HG02678 (cell line): Measurements from ENCODE around the gene UAP1L1.

Source experiments
- ATAC-seq: cut with Tn5 transposase; IDR thresholded peaks from one replicate; pipeline ENCODE4 v1.9.1; 2021; ENCODE audit warnings: mild to moderate bottlenecking, moderate library complexity; ENCODE audit not compliant: unreplicated experiment

Gene UAP1L1

GRCh38 chr9:137040568-137040967 is 36.7 kb upstream of the UAP1L1 start:
- no peak for ATAC-seq

DNA sequence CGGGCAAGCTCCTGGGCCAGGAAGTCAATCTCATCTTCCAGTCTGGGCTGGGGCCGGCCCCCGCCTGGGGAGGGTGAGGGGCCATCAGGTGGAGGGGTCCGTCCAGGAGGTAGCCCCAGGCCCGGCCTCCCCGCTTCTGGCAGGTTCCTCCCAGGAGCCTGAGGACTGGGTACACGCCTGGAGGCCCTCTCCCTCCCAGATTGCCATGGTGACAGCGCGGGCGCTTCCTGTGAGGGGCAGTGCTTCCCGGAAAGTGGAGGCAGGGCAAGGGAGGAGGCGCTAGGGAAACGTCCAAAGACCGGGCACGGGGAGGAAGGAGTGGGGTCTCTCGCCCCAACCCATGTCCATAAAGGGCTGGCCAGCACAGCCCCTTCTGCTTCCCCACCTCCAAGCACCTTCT is 36.2 kb upstream of the UAP1L1 start:
- ATAC-seq = no peak

GRCh38 chr9:137042751-137043727 is 34.3 kb upstream of the UAP1L1 start:
- ATAC-seq = no peak

DNA sequence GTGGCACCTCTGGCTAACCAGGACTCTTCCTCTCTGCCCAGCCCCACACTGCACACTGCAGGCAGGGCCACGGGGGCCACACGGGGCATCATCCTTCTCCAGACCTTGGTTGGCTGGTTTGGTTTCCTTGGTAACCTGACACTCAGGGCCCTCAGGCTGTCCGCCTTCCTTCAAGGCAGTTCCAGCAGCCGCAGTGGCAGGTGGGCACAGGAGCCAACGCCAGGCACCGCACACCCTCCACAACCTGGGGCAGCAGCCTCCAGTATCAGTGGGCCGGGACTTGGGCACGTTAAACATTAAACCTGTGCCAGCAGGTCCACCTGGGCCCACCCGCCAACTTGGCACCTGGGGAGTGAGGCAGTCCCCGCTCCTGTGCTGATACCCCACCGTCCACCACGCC is 33.3 kb upstream of the UAP1L1 start:
- ATAC-seq = no peak

DNA sequence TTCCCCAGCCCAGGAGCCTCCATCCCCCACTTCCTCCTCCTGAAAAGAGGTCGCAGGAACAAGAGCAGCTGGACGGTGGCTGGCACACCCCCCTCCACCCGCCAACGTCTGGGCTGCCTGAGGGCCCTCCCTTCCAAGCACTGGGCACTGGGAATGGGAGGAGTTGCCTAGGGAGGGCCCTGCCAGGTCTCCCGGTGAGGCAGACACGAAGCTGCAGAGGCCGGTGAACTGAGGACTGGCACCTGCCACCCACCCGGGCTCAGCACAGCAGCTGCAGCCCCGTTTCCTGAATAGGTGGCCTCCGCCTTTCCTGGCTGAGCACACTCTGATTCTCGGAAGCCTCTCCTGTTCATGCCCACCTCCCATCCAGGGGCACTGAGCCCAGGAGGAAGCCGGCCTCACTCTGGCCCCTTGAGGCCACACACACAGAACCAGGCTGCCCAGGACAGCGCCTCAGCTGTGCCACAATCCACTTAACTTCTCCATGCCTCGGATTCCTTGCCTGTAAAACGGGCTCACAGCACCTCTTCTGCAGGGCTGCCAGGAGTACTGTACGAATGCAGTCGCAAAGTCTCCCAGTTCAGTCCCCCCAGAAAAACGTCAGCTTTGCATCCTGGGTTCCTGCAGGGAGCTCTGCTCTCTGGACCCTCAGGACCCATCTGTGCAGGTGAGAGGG is 32.7 kb upstream of the UAP1L1 start:
- no peak for ATAC-seq

GRCh38 chr9:137045294-137046087 is 31.8 kb upstream of the UAP1L1 start:
- ATAC-seq = no peak

GRCh38 chr9:137046088-137046787 is 31.1 kb upstream of the UAP1L1 start, which contains the start of gene NPDC1:
TSS of gene NPDC1 (minus strand) at chr9:137046177. CDS start at chr9:137045989, 188 bp downstream.
- no peak for ATAC-seq

DNA sequence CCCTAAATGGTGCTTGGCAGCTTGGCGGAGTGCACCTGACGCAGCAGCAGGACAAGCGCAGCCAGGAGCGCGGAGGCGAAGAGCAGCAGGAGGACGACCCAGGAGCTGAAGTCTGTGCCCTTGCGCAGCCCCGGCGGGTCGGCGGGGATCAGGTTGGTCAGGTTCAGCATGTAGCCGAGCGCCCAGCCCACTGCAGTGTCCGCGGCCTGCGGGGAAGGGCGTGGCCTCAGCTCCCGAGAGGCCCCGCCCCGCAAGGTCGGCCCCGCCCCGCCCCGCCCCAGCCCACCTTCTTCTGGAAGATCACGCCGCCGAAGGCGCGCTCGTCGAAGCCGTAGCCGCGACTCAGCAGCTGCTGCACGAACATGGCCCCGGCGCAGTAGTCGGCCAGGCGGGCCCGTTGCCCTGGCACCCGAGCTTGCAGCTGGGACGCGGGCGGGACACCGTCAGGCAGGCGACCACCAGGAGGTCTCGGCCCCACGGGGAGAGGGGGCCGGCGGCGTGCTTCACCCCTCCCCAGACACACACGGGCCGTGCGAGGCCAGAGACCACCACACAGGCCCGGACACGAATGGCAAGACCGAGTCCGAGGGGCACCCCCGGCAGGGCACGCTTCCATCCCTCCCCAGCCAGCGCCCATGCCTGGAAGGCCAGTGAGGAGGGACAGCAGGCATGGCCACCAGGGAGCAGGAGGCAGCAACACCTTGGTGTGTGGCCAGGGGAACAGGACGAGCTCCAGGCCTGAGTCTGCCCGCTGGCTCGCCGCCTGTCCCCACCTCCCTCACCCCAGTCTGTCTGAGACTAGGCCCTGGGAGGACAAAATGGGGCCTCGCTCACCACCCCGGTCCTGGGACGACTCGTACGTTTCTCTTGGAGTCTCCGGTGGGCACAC is 28.4 kb upstream of the UAP1L1 start:
- no peak for ATAC-seq

DNA sequence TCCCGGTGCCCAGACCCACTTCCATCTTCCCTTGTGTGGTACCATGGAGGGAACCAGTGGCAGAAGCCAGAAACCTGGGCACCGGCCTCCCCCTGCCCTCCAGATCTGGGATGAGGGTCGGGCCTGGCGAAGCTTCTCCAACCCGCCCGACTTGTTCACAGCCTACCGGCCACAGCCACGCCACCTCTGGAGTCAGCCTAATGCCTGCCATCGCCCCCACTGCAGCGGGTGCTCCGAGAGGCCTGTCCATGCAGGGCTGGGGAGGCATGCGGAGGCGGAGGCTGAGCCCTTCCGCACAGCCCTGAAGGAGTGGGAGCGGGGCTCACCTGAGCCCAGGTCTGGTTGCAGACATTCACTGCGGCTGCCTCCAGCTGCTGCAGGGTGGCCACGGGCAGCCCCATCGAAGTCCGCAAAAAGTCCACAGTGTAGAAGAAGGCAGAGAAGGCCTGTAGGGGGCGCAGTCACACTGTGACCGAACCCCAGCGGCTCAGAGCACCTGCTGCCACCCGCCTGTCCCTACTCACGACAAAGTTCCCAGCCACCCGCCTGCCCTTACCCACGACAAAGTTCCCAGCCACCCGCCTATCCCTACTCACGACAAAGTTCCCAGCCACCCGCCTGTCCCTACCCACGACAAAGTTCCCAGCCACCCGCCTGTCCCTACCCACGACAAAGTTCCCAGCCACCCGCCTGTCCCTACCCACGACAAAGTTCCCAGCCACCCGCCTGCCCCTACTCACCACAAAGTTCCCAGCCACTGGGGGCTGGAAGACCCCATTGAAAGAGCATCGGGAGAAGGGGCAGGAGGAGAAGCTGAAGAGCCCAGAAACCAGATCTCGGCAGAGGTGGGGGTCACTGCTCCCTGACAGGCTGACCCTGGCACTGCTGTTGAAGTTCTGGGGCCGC is 27.5 kb upstream of the UAP1L1 start:
- no peak for ATAC-seq

DNA sequence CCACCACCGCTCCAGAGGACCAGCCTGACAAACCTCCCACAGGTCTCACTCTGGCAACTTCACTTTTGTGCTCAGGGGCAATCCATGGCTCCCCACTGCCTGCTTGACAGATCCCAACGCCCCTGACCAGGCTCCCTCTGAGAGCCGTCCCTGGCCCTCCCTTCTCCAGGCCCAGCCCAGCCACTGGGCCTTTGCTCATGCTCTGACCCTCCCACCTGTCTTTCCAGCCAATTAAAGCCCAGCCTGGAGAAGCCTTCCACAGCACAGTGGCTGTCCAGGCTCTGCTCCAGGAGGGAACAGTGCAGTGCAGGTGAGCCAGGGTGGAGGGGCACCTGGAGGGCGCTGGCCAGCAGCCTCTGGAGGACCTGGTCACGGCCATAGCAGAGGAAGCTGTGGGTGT is 26.7 kb upstream of the UAP1L1 start:
- no peak for ATAC-seq

DNA sequence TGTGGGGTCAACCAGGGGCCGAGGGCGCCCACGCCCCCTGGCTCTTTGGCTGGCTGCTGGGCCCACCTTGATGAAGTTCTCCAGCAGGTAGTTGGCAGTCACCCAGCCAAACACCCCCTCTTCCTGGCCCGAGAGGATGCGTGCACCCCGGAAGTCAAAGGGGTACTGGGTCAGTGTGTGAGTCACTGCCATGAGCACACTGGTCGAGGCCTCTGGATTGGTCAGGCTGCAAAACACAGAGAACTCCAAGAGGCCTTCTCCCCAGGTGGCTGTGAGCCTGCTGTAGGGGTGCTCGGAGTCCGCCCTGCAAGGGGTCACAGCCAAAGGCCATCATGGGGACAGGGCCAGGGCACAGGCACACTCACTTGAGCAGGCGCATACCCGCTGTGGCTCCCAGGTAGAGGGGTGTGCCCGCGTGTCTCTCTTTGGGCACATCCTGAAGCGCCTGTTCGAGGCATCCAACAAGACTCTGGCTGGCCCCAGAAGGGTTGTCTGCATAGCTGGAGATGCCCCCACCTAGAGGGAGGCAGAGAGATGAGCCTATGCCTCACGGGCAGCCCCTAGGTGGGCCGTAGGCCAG is 26.1 kb upstream of the UAP1L1 start:
- ATAC-seq = no peak

- ATAC-seq = no peak
Observed at GRCh38 chr9:137052293-137052692, 25.0 kb upstream of the UAP1L1 start.

DNA sequence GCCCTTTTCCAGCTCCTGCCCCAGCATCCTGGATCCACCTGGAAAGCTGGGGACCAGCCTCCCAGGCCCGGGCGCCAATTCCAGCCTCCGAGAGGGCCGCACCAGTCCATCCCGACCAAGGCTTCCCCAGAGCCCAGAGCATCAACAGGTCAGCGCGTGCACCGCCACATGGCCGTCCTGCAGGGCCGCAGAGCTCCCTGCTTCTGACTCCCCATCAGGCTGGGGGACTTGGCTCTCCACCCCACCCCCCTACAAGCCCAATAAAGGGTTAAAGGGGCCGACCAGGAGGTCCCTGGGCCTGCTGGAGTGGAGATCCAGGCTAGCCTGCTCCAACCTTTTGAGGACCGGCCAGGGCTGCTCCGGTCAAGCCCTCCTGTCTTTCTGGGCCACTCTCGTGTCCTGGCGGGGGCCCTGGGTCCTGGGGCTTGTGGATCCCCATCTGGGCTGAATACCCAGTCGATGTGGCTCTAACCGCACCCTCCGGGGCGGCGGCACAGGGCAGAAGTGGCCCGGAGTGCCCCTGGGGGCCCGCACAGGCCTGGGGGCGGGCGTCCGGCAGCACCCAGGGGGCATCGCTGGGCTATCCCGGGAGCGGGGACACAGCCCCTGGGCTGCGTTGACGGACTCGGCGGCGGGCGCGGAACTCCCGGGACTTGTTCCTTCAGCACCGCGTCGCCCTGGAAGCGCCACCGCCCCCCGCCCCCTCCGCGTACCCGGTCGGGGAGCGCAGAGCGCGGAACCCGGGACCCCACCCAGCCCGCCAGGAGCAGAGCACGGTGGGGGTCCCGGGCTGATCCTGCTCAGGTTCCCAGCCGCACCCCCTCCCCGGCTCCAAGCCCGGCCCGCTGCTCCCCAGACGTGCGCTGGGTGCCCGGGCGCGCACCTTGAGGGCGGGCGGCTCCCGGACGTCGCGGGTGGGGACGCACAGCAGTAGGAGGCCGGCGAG is 24.0 kb upstream of the UAP1L1 start:
- no peak for ATAC-seq

GRCh38 chr9:137053944-137054931 is 23.1 kb upstream of the UAP1L1 start, which contains the start of gene ENTPD2:
TSS of gene ENTPD2 (minus strand) at chr9:137054061. CDS start at chr9:137053997, 64 bp downstream.
- ATAC-seq = no peak

DNA sequence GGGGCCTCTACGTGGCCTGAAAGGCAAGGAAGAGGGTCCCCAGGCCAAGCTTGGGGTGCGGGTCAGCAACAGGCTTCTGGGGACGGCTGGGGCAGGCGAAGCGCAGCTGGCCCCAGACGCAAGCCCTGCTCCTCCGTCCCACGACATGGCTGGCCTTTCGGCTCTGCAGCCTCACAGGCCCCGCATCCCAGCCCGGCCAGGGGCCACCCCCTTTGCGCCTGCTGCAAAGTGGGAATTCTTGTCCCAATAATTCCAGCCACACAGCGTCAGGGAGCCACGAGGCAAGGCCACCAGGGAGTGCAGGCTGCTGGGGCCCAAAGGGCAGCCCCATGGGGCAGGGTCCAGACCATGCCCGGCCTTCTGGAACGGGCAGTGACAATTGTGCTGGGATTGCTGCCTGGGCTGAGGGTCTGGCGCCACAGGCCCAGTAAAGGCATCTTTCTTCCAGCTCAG is 22.4 kb upstream of the UAP1L1 start:
- ATAC-seq = no peak
